WI38 (cell line): ENCODE results near the gene ZMIZ1.
"Not testable (repeated sequence)": the region's sequence is repeated elsewhere in the genome, so short reads cannot be mapped to it uniquely, and the experiment has no call there.

Source experiments
- H3K4me3 ChIP-seq: 2 replicates; pipeline ENCODE4 v1.5.1; 2011; ENCODE audit warnings: low read depth, mild to moderate bottlenecking, control low read depth, low read length
- TF ChIP-seq, protein P1 (sequence below): IDR thresholded peaks from 2 replicates; pipeline ENCODE4 v1.5.1; 2012; ENCODE audit warnings: low read depth, mild to moderate bottlenecking, control low read depth, low read length

The ZMIZ1 gene

DNA sequence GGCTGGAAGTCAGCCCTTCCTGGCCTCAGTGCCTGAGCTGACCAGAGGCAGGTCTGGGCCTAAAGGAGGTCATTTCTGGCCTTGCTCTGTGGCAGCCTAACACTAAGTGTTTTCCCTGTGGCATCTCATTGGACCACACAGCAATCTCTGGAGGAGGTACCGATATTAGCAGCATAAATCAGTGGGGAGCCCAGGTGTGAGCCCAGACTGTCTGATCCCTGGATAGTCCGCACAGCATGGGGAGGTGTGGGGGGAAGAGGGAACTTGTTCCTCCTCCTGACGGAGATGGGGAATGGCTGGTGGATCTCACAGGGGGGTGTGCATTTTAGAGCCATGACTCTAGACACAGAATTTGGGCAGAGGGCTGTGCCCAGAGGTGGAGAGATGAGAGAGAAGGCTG is 267.5 kb downstream of the ZMIZ1 start:
- TF ChIP-seq, protein P1, sequence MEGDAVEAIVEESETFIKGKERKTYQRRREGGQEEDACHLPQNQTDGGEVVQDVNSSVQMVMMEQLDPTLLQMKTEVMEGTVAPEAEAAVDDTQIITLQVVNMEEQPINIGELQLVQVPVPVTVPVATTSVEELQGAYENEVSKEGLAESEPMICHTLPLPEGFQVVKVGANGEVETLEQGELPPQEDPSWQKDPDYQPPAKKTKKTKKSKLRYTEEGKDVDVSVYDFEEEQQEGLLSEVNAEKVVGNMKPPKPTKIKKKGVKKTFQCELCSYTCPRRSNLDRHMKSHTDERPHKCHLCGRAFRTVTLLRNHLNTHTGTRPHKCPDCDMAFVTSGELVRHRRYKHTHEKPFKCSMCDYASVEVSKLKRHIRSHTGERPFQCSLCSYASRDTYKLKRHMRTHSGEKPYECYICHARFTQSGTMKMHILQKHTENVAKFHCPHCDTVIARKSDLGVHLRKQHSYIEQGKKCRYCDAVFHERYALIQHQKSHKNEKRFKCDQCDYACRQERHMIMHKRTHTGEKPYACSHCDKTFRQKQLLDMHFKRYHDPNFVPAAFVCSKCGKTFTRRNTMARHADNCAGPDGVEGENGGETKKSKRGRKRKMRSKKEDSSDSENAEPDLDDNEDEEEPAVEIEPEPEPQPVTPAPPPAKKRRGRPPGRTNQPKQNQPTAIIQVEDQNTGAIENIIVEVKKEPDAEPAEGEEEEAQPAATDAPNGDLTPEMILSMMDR, result no peak

DNA sequence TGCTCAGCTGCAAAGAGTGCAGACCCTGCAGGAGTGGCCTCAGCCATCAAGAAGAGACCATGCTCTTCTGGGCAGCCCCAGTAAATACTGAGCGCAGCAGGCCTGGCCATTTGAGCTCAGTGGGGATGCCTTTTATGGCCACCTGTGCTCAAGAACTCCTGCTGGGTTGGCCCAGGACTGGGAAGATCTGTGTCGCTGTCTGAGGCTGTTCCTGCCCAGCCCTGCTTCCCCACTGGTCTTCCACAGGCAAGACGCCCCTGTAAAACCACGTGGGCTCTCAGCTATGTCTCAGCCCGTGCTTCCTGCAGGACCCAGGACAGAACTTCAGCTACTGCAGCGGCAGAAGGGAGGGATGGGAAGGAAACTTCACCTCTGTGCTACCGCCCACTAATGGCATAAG is 268.0 kb downstream of the ZMIZ1 start:
- TF ChIP-seq, protein P1, result no peak
- no peak overlapping the region for H3K4me3 ChIP-seq

More for the DNA sequence above, 267.5 kb downstream of the ZMIZ1 start:
- no peak overlapping the region for H3K4me3 ChIP-seq

DNA sequence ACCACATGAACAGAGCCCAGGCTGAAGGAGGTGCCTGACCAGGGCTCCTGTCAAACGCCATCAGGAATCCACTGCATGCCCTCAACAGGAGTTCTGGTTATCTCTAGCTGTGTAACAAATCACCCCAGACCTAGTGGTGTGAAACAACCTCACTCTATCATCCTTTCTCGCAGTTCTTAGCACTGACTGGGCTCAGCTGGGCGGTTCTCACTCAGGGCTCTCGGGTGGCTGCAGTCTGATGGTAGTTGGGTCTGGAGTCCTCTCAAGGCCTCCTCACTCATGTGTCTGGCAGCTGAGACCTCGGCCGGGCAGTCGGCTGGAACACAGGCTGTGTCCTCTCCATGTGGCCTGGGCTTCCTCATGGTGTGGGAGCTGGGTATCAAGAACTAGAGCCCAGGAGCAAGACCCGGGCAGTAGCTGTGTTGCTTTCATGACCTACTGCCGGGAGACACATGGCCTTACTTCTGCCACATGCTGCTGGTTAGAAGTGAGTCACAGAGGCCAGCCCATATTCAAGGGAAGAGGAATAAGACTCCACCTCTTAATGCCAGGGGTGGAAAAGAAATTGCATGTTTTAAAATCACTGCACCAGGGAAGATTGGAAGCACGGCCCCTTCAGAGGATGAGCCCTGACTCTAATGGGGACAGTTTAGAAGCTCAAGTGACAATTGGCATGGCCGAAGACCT is 269.2 kb downstream of the ZMIZ1 start:
- not testable (repeated sequence) for H3K4me3 ChIP-seq

DNA sequence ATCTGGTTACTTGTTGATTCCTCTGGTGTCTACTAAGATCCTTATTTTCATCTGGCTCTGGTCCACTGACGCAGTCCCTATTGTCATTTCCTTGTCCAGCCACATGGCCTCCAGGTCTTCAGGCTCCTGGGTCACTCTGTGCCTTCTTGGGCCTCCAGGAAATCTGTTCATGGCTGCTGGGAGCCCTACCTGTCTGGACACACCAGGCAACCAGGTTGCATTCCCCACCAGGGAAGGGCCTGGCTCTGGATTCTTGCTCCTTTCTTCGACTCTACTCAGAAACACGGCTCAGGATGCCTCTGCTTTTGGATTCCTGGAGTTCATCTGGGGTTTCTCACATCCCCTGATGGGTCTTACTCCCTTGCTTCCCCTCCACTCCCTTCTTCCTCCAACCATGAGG is 270.5 kb downstream of the ZMIZ1 start:
- no peak overlapping the region for H3K4me3 ChIP-seq

DNA sequence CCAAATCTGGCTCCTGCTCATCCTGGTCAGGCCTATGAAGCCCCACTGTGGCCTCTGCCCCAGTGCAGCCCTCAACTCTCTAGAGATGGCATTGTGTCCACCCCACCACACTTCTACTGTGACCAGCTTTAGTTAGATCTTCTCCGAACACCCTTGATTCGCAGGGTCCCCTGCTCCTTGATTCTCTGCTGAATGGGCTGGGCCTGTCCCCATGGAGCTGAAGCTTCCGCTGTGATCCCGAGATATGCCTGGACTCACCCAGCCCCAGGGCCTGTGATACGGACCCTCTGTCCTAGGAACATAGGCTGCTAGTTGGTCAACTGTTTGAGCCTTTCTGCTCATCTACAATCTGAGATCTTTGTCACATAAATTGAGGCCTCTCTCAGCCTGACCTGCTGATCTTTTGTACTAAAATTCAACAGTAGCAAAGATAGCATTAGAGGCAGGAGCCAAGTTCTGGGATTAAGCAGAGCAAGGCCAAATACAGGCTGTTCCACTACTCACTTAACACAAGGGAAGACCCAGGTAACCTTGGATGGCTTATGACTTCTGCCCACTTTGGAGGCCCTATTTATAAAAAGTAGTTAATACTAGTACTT is 272.0 kb downstream of the ZMIZ1 start:
- H3K4me3 ChIP-seq, result no peak overlapping the region
- TF ChIP-seq, protein P1, result no peak

More for the DNA sequence above, 270.5 kb downstream of the ZMIZ1 start:
- TF ChIP-seq, protein P1, result no peak

DNA sequence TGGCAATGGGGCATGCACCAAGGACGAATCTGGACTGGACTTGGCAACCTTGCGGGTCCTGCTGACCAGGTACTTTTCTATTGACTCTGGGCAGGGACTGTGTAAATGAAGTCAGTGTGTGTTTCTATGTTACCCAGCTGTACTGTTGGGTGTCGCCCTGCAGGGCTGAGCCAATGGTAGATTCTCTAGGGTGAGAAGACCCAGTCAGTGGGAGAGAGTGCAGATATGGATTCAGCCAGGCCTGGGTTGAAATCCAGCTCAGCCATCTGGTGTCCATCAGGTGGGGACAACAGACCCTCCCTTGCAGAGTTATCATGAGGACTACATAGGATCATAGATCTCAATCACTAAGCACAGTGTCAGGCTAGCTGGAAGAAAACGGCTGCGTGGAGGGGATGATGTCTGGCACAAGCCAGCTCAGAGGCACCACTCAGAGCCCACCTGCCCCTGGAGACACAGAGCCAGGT is 273.6 kb downstream of the ZMIZ1 start:
- TF ChIP-seq, protein P1, result no peak
- no peak overlapping the region for H3K4me3 ChIP-seq

DNA sequence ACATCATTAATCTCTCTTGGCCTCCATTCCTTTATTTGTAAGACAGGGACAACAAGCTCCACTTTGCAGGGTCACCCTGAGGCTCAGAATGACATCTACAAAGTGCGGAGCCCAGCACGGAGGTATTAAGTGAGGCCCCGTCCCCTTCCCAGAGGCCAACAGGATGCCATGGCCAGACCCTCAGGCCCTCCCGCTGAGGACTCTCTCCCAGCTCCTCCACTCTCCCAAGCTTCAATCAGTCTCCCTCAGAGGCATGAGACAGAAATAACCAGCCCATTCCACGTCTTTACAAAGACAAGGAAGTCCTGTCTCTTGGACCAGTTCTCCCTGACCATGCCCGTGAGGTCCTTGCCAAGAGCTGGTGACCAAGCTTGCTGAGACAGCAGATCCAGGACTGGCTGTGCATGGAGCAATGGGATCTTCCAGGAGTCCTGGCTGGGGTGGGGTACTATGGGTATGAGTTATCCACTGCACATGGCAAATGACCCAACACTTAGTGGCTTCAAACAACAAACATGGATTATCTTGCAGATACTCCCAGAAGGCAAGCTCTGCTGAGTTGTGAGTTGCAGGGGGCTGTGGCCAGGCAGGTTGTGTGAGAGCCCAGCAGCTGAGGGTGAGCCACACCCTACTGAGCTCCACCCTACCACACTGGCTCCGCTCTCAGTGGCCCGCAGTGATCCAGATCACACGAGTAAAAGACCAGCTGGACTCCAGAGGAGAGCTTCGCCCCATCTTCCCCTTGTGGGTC is 274.2 kb downstream of the ZMIZ1 start:
- TF ChIP-seq, protein P1, result no peak
- H3K4me3 ChIP-seq, result no peak overlapping the region
